HCT116 (cell line): ENCODE data around the gene PRSS53.

ENCODE experiments used
- CTCF ChIP-seq, 3 experiments: fragments of 200-600 bp in 1 of 3; sonication (generic) in 1 of 3; IDR thresholded peaks in 2 of 3; conservative IDR thresholded peaks in 1 of 3; 2 replicates each; pipeline ENCODE4 v1.5.1; 2012 to 2017; ENCODE audit warnings: low read depth in 2 of 3, low read length in 2 of 3, antibody characterized with exemption in 1 of 3, borderline replicate concordance in 1 of 3, control low read depth in 1 of 3, mild to moderate bottlenecking in 1 of 3, mixed read lengths in 1 of 3, mixed run types in 1 of 3, moderate library complexity in 1 of 3; ENCODE audit not compliant: insufficient read depth in 1 of 3
- EZH2phosphoT487 ChIP-seq: fragments of 200-600 bp; IDR thresholded peaks from 2 replicates; pipeline ENCODE4 v1.6.1; 2018; ENCODE audit warnings: antibody characterized with exemption, borderline replicate concordance
- POLR2A ChIP-seq: IDR thresholded peaks from 2 replicates; pipeline ENCODE4 v1.7.0; 2011; ENCODE audit warnings: borderline replicate concordance; ENCODE audit not compliant: insufficient read depth, insufficient read length; ENCODE audit errors: extremely low read depth

- TF ChIP-seq EZH2phosphoT487 (no peak), CTCF (IDR thresholded peaks at IDR 0.05 in 2 of 3, conservative IDR thresholded peaks at IDR 0.05 in 1 of 3; ENCODE audit: borderline replicate concordance in 1 of 3, insufficient read depth in 1 of 3, low read depth in 2 of 3, low read length in 2 of 3) (no peak), POLR2A (no peak)
Observed at GRCh38 chr16:31043898-31044481, 44.8 kb downstream of the PRSS53 start.
